Activated T-cell treated with anti-CD3 and anti-CD28 coated beads for 4 hours (primary cell): ENCODE data around the gene KCNH8.

Experiments
- DNase-seq: peaks from one replicate; pipeline ENCODE4 v3.0.0-alpha.2; 2020

KCNH8 gene

DNA sequence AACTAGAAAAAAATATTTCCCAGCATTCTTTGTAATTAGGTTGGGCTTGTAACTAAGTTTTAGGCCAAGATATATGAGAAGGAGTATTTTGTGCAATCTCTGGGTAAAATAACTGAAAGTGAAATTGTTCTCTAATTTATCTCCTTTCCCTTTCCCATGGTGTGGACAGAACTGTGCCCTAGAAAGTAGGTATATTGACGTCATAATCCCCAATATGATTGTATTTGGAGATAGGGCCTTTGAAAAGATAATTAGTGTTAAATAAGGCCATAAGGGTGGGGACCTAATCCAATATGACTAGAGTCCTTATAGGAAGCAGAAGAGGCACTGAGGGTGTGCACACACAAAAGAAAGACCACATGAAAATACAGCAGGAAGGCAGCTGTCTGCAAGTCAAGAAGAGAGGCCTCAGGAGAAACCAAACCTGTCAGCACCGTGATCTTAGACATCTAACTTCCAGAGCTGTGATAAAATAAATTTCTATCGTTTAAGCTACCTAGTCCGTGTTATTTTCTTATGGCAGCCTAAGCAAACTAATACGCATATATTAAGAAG is 106.6 kb downstream of the KCNH8 start:
- no peak for DNase-seq

DNA sequence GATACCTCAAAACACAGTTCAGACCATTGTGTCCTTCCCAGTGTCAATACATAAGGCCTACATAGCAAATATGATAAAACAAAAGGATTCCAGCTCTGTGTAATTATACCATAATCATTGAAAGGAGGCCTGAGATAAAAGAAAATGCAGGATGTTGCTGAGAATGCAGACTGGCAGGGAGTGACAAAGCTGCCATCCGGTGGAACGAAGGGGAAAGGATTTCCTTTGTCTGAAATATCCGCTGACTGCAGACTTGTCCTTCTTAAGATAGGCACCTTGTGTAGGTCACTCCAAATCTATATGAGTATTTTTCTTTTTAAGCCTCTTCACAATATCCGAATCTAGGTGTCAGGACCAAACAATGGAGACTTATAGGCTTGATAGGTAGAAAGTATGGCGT is 108.0 kb downstream of the KCNH8 start:
- no peak for DNase-seq

DNA sequence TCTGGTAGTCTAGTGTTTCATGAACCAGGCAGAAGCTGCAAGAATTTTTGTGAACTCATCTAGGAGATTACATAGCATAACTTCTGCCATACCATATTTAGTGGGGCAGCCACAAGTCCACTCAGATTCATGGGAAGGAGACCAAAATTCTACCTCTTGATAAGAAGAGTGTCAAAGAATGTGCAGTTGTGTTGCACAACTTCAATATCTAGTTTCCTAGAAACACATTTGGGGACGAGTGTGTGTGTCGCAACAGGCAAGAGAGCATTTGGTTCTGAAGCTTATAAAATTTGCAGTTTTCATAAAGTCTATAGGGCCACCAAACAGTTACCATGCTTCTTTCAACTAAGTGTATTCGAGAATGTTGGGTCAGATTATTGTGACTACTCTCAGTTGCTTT is 115.3 kb downstream of the KCNH8 start:
- DNase-seq: no peak

DNA sequence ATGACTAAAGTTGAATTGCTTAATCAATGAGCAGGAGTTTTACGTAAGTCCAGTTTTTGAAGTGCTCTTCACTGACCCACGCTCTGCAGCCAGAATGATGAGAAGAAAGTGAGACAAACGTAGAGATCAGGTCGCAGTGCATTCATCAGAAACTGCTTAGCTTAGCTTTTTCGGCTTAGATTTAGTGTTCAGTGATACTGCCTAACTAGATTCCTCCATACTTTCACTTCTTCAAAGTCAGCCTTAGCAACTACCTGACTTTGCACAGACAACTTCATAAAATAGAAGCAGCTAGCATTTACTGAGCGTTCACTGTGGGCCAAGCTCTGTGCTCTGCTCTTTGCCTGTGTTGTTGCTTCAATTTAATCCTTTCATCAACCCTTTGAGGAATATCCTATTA is 116.1 kb downstream of the KCNH8 start:
- DNase-seq: no peak

DNA sequence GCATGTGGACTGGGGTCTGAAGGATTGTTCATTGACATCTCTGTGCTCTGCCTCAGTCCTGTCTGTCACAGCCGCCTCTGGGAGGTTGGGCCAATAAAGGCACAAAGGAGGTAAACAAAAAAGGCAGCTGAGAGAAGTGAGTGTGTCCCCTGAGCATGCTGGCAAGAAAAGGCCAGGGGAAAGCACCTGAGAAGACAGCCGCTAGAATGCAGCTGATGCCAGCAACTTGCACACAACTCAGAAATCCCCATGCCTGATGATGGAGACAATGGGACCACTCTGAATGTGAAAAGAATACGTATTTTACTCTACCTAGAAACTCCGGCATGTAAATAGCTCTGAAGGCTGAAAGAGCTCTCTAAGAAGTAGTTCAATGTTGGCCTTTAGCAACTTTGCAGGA is 118.7 kb downstream of the KCNH8 start:
- DNase-seq: no peak

DNA sequence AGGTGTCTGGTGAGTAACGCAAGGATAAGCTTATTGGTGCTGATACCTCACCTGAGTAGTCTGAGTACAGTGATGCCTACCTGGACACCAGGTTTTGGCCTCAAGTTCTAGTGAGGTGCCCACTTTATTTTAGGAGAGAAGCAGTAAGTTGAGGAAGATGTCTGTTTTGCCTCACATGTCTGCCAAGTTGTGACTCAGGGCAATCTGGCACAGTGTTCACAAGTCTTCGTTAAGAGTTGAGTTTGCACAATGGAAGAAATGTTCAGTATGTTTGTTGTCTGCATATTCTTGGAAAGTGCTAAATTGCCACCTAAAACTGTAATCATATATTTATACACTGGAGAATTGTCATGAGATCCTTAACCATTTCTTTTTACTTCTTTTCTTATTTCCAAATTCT is 122.2 kb downstream of the KCNH8 start:
- no peak for DNase-seq

DNA sequence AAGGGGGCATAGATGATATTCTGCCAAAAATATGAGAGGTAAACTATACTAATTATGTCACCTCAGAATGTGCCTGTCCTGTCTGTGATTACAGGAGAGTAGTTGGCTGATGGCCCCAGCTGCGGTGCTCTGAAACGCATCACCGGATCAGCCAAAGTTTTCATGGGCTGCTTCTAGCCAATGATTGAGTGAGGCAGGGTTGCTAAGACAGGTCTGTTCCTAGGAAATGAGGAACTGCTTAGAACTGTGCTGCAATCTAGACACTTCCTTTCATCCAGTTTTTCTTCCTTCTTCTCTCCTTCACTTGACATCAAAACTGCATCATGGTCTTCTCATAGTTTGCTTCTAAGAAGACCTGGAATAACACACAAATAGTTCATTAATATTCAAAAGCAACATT is 124.0 kb downstream of the KCNH8 start:
- DNase-seq: no peak

DNA sequence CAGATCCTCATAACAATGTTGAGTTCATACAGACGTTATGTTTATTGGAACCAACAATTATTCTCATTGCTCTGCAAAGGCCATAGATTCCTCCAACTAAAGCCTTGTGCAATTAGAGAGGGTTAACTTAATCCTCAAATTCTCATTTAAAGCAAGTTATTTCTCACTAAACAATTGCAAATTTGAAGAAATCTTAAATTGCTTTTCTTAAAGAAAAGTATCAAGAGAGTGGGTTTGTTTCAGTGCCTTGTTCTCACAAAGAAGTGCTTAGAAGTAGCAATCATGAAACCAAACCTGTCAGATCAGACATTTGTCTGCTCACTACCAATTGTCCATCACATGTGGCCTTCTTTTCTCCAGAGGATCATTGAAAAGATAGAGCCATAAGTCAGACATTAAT is 124.8 kb downstream of the KCNH8 start:
- no peak for DNase-seq

DNA sequence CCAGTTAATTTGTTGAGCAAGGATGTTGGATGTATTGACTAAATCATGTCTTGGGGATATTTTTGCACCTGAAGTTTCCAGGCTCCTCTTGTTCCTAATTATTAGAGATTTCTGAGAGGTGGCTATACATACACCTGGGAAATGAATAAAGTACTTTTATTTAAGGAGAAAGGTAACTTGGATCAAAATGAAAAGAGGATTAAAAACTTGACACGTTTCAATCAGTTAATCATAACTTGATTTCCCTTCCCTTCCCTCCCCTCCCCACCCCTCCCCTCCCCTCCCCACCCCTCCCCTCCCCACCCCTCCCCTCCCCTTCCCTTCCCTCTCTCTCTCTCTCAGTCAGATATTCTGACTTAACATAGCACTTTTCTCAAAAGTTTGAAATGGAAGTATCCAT is 126.3 kb downstream of the KCNH8 start:
- DNase-seq: no peak

DNA sequence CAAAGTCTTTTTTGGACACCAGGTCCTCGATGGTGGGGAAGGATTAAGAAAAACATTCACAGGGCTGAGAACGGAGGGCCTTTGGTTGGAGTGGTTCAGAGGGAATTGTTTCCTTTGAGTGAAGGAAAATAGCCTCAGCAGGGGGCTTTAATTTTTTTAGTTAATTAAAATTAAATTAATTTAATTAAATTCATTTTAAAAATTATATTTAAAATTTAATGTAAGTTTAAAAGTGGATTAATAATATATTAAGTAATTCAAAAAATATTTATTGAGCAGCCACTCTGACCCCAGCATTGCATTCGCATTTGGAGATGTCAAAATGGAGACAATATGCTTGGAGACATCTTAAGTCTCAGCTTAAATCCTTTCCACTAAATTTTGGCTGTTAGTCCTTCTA is 136.7 kb downstream of the KCNH8 start:
- no peak for DNase-seq

DNA sequence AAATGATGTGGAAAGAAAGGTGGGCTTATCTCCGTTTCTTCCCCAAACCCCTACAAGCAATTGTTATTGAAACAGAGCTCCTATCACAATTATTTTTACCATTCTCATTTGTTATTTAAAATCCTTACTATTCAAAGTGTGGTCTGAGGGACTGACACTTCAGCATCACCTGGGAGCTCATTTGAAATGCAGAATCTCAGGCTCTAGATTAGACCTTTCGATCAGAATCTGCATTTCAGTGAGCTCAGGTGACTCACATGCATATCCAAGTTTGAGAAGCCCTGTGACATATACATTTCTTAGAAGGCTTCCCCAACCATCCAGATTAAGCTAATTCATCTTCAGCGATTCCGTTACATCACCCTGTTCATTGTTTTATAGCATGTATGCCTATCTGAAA is 145.0 kb downstream of the KCNH8 start:
- DNase-seq: no peak

DNA sequence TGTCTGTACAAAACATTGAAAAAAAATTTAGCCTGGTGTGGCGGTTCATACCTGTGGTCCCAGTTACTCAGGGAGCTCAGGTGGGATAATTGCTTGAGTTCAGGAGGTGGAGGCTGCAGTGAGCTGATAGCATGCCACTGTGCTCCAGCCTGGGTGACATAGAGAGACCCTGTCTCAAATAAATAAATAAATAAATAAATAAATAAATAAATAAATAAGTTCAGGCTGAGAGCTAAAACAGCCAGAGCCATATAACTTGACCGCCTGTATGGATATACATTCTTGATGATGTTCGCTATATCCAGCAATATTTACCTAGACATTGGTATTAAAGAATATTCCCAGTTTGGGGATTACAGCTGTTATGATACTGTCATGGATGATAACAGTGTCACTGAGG is 146.9 kb downstream of the KCNH8 start:
- no peak for DNase-seq

DNA sequence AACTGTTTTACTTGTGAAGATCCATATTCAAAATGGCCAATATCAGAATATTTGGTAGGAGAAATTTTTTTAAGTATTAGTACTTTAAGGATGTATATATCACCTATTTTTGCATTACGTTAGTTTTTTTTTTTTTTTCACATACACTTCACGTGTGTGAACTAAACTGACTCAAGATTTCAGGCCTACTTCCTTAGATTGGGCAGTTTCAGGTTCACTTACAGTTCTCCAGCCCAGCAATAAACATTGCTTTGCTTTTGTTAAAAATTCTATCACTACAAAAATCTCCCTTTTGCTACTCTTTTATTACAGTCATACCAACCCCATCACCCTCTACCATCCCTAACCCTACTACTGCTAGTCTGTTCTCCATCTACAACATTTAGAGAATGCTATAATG is 183.6 kb downstream of the KCNH8 start:
- no peak for DNase-seq

DNA sequence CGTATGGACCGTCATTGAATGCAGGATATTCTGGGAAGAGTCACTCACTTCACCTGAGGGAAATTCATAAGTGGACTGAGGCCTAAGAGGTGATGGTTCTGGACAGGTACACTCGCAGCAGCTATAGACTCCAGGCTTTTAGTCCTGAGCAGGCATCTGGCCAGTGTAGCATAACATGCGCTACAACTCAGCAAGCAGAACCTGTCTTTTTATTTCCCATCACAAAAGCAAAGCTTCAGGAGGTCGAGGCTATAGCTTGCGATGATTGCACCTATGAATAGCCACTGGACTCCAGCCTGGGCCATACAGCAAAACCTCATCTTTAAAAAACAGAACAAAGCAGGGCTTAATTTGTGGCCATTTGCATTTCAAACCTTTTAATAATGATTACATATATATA is 185.8 kb downstream of the KCNH8 start:
- no peak for DNase-seq

DNA sequence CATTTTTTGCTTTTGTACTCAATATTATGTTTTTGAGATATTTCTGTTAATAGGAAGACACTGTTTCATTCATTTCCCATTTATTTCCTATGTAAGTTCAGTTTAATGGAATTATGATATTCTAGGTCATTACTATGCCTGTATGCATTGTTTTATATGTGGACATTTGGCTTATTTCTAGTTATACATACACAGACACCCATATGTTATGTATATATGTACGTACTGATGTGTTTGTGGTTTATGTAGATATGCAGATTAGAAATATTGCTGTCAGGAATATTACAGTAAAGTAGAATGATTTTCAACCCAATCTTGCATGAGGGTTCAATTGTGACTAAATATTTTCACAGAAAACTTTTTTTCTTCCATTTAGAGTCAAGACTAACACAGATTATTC is 190.5 kb downstream of the KCNH8 start:
- no peak for DNase-seq

DNA sequence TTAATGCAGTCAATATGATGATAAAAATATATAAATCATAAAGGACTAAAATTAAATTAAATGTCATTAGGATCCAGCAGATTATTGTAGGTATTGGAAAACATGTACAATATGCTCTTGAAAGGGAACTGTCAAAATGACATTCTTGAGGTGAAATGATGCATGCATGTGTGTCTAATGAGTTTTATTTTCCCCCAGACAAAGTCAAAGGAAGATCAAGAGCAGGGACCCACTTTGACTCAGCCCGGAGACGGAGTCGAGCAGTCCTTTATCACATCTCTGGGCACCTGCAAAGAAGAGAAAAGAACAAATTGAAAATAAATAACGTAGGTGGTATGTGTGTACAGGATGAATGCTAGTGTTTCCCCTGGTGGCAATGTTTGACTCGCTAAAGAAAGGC is 194.1 kb downstream of the KCNH8 start:
- DNase-seq: no peak

DNA sequence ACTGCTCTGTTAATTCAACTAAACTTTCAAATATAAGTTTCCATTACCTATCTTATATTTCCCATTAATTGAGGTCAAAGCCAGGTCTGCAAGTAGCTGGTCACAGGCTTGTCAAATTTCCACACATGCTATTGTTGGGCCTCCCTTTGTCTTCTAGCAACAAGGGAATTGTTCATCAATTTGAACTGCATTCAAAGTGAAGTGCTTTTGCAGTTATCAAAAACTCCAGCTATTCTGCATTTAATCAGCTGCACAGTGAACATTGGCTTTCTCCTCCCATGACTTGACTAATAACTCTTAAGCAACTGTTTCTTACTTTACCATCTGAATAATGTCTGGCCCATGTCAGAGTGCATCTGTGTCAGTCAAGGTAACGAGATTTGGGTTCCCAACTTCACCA is 198.4 kb downstream of the KCNH8 start:
- no peak for DNase-seq

DNA sequence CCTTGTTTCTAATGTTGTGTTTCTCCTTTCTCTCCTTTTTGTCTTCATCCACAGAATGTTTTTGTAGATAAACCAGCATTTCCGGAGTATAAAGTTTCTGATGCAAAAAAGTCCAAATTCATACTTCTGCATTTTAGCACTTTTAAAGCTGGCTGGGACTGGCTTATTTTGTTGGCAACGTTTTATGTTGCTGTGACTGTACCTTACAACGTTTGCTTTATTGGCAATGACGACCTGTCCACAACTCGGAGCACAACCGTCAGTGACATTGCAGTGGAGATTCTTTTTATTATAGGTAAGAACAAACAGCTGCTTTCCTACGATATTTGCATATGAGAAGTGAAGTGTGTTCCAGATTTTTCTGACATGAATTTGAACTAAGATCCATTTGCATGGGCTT is 199.4 kb downstream of the KCNH8 start:
- DNase-seq: no peak

DNA sequence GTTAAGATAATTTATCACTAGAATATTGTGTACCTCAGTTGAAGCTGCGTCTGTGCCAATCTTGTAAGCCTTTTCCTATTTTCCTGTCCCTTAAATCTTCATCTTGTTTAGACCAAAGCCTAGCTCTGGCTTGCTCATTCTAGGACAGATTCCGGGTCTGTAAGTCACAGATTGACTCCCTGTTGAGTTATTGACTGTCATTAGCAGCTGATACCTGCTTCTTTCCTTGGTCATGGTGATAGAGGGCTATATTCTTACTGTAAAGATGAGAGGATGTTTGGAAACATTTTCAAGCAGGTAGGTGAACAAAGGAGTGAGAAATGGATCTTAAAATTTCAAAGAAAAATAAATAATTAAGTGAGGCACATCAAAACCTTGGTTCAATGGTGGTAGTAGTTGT is 200.2 kb downstream of the KCNH8 start:
- no peak for DNase-seq

DNA sequence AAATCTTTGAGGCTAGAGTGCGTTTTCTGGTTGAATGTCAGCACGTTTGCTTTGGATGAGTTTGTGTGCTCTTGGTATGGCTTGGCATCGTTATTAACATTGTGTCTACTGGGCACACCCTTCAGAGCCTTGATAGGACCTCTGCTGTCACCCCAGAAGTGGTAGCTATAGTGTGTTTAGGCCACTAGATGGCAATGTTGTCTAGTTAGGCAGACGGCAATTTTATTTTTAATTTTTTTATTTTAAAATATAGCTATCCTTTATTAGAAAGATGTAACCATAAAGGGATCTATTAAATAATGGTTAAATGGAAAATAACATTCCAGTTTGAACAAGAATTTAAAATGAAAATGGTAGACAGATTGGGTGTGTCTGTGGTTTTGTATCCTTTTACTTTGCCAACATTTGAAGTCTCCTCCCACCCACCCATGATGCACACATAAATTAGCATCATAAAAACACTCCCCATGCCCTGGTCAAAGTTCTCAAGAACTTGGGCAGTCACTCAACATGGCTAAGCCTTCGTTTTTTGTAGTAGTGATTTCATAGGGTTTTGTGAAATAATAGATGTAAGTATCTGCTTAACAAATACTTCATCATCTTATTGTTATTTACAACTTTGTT is 200.7 kb downstream of the KCNH8 start:
- no peak for DNase-seq

DNA sequence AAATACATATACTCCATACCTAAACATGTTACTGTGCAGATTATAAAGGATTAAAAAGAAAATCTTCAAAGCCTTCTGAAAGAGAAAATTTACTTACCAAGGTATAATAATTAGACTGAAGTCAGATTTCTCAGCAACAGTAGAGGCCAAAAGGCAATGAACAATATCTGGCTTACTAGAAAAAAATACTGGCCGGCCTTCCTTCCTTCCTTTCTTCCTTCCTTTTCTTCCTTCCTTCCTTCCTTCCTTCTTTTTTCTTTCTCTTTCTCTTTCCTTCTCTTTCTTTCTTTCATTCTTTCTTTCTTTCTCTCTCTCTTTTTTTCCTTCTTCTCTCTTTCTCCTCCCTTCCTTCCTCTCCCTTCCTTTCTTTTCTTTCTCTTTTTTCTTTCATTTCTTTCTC is 209.6 kb downstream of the KCNH8 start:
- no peak for DNase-seq

DNA sequence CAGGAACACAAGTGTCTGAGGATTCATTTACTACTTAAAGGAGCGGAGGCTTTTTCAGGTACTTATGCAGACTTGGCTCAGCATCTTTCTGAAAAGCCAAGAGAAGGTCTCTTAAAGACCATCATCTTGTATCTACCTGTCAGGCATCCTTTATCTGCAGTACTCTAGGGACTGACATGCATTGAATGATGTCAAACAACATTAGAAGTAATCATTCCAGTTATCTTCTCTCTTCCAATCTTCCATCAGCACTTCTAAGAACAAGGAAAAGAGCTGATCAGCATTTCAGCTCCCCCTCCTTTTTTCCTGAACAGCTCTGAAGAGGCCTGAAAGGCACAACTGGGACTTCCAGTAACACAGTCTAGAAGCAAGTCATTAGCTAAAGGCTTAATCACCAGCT is 214.8 kb downstream of the KCNH8 start:
- no peak for DNase-seq

DNA sequence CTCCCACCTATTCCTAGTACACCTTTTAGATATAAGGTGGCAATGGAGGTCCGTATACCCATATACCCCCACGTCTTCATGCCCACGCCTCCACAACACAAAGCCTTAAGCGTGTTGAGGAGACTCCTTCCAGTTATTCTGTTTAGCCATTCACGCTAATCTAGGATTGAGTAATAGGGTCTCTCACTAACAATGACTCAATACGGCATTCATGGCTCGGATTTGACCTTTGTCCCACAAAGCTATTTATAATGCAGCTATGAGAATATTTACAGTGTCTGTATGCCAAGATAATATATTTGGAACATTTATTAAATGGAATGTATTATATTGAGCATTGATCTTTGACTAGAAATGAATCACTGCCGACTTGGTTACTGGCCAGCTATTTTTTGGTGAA is 215.8 kb downstream of the KCNH8 start:
- no peak for DNase-seq

DNA sequence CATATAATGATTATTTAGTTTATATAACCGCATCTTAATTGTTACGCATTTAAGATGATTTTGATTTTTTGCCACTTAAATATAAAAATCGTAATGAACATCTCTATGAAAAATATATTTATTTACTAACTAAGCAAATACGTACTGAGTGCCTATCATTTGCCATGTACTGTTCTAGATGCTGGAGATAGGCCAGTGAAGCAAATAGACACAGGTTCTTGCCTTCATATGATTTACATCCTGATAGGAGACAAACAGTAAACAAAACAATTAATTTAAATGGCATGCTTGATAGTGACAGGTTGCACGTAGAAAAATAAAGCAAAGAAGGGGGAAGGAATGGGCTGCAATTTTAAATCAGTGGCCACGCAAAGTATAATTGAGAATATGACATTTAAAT is 217.2 kb downstream of the KCNH8 start:
- no peak for DNase-seq

DNA sequence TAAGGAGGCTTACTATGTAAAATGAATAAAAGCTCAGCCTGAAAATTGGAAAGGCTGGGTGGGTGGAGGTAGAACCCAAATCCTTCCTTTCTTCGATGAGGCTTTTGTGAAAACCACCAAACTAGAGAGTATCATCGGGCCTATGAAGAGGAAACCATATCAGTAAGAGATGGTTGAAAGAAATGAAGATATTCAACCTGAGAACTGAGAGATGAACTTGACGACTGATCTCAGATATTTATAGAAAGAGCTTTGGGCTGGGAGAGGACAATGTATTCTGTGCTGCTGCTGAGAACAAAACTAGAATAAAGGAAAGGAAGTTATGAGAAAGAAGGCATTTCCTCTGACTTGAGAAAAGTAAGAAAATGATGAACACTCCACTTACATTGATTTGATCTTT is 236.6 kb downstream of the KCNH8 start:
- no peak for DNase-seq

DNA sequence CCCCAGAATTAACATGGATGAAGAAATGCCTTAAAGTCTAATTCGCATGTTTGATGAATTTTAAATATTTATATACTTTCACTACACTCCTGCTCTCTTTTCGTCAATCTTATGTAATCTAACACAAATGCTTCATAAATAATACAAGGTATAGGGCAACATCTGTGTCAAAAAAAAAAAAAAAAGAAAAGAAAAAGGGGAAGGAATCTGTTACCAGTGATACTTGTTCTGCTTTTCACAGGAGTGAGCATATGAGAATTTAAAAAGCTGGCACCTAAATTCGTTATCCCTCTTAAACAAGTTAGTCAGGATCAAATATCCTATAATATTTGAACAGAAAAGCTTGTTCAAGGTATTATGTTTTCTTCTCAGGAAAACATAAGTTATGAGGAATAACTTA is 243.8 kb downstream of the KCNH8 start:
- no peak for DNase-seq
